ENCODE data around the gene MYO10. TPM values are rescaled to one million over a fixed set of nuclear protein-coding genes. Genes with fewer than 3 reads are reported as not detected.
A peak's percentile ranks its signal among the peaks of the same experiment; 100 is the strongest.

MYO10 gene
- total RNA-seq, 1 donor from 2014 or later, result 56.7 TPM

DNA sequence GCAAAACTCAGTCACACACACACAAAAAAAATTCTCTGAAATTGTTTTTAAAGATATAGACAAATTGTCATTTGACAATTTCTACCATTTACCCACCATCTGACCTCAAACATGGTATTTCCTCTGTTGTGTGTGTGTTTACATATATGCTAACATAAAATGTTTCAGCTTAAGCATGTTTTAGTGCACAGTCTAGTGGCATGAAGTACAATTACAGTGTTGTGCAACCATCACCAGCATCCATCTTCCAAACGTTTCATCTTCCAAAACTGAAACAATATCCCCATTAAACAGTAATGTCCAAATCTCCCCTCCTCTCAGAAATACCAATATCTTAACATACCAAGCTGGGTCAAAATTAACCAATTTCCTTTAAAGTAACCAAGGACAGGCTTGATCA, 65.2 kb downstream of the MYO10 start:
- Mint-ChIP-seq H3K27ac (no peak overlapping the region), H3K9me3 (peaks cover 26% of the 10 kb centered on the region), H3K4me1 (peaks cover 16% of the 10 kb centered on the region), H3K4me3 (no peak overlapping the region), H3K36me3 (peaks cover 44% of the 10 kb centered on the region), H3K27me3 (ENCODE audit: low read depth) (no peaks in the 10 kb centered on the region)
- TF ChIP-seq, protein P1, sequence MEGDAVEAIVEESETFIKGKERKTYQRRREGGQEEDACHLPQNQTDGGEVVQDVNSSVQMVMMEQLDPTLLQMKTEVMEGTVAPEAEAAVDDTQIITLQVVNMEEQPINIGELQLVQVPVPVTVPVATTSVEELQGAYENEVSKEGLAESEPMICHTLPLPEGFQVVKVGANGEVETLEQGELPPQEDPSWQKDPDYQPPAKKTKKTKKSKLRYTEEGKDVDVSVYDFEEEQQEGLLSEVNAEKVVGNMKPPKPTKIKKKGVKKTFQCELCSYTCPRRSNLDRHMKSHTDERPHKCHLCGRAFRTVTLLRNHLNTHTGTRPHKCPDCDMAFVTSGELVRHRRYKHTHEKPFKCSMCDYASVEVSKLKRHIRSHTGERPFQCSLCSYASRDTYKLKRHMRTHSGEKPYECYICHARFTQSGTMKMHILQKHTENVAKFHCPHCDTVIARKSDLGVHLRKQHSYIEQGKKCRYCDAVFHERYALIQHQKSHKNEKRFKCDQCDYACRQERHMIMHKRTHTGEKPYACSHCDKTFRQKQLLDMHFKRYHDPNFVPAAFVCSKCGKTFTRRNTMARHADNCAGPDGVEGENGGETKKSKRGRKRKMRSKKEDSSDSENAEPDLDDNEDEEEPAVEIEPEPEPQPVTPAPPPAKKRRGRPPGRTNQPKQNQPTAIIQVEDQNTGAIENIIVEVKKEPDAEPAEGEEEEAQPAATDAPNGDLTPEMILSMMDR (IDR thresholded peaks at IDR 0.05; ENCODE audit: unreplicated experiment), result no peak
- no peak for DNase-seq (ENCODE audit: low spot score in 2 of 2, unreplicated experiment in 2 of 2)

DNA sequence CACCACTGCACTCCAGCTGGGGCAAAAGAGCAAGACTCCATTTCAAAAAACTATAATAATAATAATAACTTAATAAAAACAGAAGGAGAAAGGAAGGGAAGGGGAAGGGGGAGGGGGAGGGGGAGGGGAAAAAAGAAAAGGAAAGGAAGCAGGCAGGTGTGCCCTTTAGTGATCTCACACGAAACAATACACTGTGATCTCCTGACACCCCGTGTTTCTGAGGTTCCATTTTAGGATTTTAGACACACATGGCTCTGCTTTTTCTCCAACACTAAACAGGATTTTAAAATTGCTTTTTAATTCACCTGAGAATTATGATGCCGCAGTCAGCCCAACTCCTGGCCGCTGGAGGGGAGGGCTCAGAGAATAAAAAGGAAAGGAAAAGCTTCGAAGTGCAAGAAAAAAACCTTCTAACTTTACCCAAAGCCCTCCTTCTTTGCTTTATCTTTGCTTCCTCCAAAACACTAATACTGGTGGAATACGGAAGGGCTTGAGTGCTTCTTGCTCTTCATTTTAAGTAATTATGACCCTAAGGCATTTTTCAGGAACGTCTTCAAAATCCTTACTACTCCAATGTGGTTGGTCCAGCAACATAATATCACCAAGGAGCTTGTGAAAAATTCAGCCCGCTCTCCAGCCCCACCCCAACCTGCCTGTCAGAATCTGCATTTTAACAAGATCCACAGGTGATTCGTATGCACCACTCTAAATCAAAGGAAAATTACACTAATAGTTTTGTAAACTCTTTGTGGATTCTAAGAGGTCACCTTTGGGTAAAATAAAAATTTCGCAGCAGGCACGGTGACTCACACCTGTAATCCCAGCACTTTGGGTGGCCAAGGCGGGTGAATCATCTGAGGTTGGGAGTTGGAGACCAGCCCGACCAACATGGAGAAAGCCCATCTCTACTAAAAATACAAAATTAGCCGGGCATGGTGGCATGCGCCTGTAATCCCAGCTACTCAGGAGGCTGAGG, 66.0 kb downstream of the MYO10 start:
- TF ChIP-seq, protein P1 (IDR thresholded peaks at IDR 0.05; ENCODE audit: unreplicated experiment), result no peak
- Mint-ChIP-seq H3K4me3 (no peak overlapping the region), H3K36me3 (peaks cover 38% of the 10 kb centered on the region), H3K27me3 (ENCODE audit: low read depth) (no peaks in the 10 kb centered on the region), H3K27ac (no peak overlapping the region), H3K4me1 (peaks cover 18% of the 10 kb centered on the region), H3K9me3 (peaks cover 21% of the 10 kb centered on the region)
- no peak for DNase-seq (ENCODE audit: low spot score in 2 of 2, unreplicated experiment in 2 of 2)

DNA sequence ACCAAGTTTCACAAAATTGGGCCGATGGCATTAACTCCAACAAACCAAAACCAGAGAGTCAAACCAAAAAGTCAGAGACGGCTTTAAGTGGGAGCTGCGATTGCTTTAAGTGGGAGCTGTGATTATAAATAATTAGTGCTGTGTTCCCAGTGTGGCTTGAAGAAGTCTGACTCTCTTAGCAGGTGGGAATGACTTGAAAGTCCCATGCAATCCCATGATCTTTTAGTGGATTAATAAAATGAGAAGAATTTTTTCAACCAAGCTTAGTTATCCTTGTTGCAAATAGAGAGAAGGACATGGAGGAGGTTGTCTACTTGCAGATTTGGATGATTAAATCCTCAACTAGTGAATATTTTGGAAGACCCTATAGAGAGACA, 68.5 kb downstream of the MYO10 start:
- Mint-ChIP-seq H3K27ac (no peak overlapping the region), H3K27me3 (ENCODE audit: low read depth) (no peaks in the 10 kb centered on the region), H3K36me3 (peaks cover 19% of the 10 kb centered on the region), H3K4me1 (peaks cover 27% of the 10 kb centered on the region), H3K9me3 (peaks cover 9% of the 10 kb centered on the region), H3K4me3 (no peak overlapping the region)
- TF ChIP-seq, protein P1 (IDR thresholded peaks at IDR 0.05; ENCODE audit: unreplicated experiment), result no peak
- DNase-seq (ENCODE audit: low spot score in 2 of 2, unreplicated experiment in 2 of 2), result no peak

DNA sequence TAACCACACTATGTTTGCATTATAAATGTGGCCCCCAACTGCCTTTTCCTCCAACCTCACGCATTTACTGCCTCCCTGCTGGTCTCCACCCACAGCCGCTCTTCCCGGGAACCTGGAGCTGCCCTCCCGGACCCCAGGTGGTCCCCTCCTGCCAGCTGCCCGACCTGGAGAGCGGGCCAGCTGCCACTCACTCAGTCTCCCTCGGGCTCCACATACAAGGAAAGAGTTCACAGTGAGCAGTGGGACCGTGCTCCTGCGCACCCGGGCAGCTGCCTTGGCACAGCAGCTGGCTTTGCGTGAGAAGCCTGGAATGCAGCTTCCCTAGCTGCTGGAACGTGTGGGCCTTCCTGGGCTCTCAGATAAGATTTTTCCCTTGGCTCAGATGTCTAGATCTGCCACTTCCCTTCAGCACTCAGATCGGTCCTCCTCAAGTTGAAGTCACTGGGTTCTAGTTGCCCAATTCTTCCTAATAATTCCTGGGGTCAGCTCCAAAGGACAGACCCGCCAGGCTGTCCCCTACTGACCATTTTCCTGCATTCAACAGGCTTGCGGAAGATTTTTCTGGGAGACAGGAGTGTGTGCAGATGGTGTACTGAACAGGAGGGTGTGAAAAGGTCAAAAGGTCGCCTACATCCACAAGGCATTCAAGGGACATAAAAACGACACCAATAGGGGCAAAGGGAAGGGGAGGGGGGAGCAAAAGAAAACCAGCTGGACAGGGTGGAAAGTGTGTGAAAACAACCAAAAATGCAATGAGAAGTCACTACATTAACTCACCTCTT, 69.1 kb downstream of the MYO10 start:
- TF ChIP-seq, protein P1 (IDR thresholded peaks at IDR 0.05; ENCODE audit: unreplicated experiment), result no peak
- no peaks in the 10 kb centered on the region for H3K27me3 Mint-ChIP-seq (ENCODE audit: low read depth)
- H3K36me3 Mint-ChIP-seq, result peaks cover 14% of the 10 kb centered on the region
- no peak overlapping the region for H3K4me3 Mint-ChIP-seq
- peak overlapping the region; percentile 6 for H3K27ac Mint-ChIP-seq
- peaks cover 27% of the 10 kb centered on the region for H3K4me1 Mint-ChIP-seq
- DNase-seq (ENCODE audit: low spot score in 2 of 2, unreplicated experiment in 2 of 2), result no peak
- H3K9me3 Mint-ChIP-seq, result peaks cover 4% of the 10 kb centered on the region

DNA sequence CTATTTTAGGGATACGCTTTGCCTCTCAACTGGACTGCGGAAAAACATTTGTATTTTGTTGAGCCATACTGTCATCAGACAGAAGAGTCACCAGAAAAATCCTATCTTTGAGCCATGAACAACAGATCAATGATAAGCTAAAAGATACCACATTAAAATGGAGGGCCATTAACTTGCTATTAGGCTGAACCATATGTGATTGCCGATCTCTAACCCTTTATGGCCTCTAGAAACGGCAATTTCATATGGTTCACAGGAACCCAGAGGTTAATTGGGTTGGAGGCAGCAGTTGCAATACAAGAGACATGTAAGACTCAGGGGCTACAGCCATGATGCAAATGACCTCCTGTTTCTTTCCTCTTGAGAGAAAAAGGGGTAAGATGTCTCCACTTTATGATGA, 69.8 kb downstream of the MYO10 start:
- no peak overlapping the region for H3K27ac Mint-ChIP-seq
- peaks cover 9% of the 10 kb centered on the region for H3K36me3 Mint-ChIP-seq
- peaks cover 27% of the 10 kb centered on the region for H3K4me1 Mint-ChIP-seq
- DNase-seq (ENCODE audit: low spot score in 2 of 2, unreplicated experiment in 2 of 2), result no peak
- TF ChIP-seq, protein P1 (IDR thresholded peaks at IDR 0.05; ENCODE audit: unreplicated experiment), result no peak
- H3K27me3 Mint-ChIP-seq (ENCODE audit: low read depth), result no peaks in the 10 kb centered on the region
- H3K4me3 Mint-ChIP-seq, result no peak overlapping the region
- no peaks in the 10 kb centered on the region for H3K9me3 Mint-ChIP-seq
